HTERT RPE-1 (cell line): ENCODE measurements around the gene ATG7.

ENCODE experiments used
- in situ Hi-C: fragments of 300-500 bp; cut with MboI; formaldehyde crosslinking; loops from 4 replicates; pipeline ENCODE4 v1.14.3; 2020; ENCODE audit warnings: low sequenced_read_pairs

Gene ATG7

GRCh38 chr3:11530153-11530721 is 258.0 kb downstream of the ATG7 start:
- in situ Hi-C loops = no loop called here

GRCh38 chr3:11532931-11533391 is 260.8 kb downstream of the ATG7 start:
- in situ Hi-C loops = no loop called here

- in situ Hi-C loops = no loop called here
Measured at GRCh38 chr3:11534011-11534792, 262.0 kb downstream of the ATG7 start.

GRCh38 chr3:11534793-11535101 is 262.6 kb downstream of the ATG7 start:
- in situ Hi-C loops = no loop called here

GRCh38 chr3:11535243-11535960 is 263.2 kb downstream of the ATG7 start:
- in situ Hi-C loops = no loop called here

- in situ Hi-C loops = no loop called here
Measured at GRCh38 chr3:11536132-11536935, 264.1 kb downstream of the ATG7 start.

GRCh38 chr3:11536936-11537612 is 264.9 kb downstream of the ATG7 start:
- in situ Hi-C loops = no loop called here

GRCh38 chr3:11538581-11538980 is 266.4 kb downstream of the ATG7 start:
- in situ Hi-C loops = no loop called here

- in situ Hi-C loops = no loop called here
Measured at GRCh38 chr3:11539218-11539617, 267.0 kb downstream of the ATG7 start.

- in situ Hi-C loops = no loop called here
Measured at GRCh38 chr3:11539677-11540076, 267.5 kb downstream of the ATG7 start.

GRCh38 chr3:11541321-11542303 is 269.4 kb downstream of the ATG7 start:
- in situ Hi-C loops = no loop called here

GRCh38 chr3:11542551-11542950 is 270.4 kb downstream of the ATG7 start:
- in situ Hi-C loops = no loop called here

- in situ Hi-C loops = no loop called here
Measured at GRCh38 chr3:11543141-11543947, 271.1 kb downstream of the ATG7 start.

GRCh38 chr3:11543948-11544387 is 271.8 kb downstream of the ATG7 start:
- in situ Hi-C loops = no loop called here

GRCh38 chr3:11544412-11545181 is 272.4 kb downstream of the ATG7 start:
- in situ Hi-C loops = no loop called here

GRCh38 chr3:11545186-11545851 is 273.1 kb downstream of the ATG7 start:
- in situ Hi-C loops = no loop called here

- in situ Hi-C loops = no loop called here
Measured at GRCh38 chr3:11546657-11547302, 274.6 kb downstream of the ATG7 start.
